Measurements from ENCODE around the gene GIT1. TPM values are rescaled to one million over a fixed set of nuclear protein-coding genes. Genes with fewer than 3 reads are reported as not detected.

Gene GIT1
- total RNA-seq, 6 experiments from 2014 or later: 24.1 to 29.7 (median 28.7) TPM

GRCh38 chr17:29611351-29612093, 22.1 kb upstream of the GIT1 start:
- Mint-ChIP-seq H3K27me3 (ENCODE audit: insufficient read depth) (peaks cover 7% of the 10 kb centered on the region; the same call in 1 of the 2 replicates), H3K4me3 (no peak overlapping the region), H3K4me1 (ENCODE audit: low read depth) (peaks cover 15% of the 10 kb centered on the region), H3K36me3 (ENCODE audit: low read depth) (no peaks in the 10 kb centered on the region), H3K27ac (no peak overlapping the region), H3K9me3 (no peaks in the 10 kb centered on the region)
- no peak for DNase-seq
- no peak for TF ChIP-seq CTCF (IDR thresholded peaks at IDR 0.05)

GRCh38 chr17:29610395-29610794, 20.9 kb upstream of the GIT1 start:
- no peak overlapping the region for H3K4me3 Mint-ChIP-seq
- no peak overlapping the region for H3K27ac Mint-ChIP-seq
- DNase-seq: no peak
- TF ChIP-seq CTCF (IDR thresholded peaks at IDR 0.05): no peak
- H3K9me3 Mint-ChIP-seq: no peaks in the 10 kb centered on the region
- no peaks in the 10 kb centered on the region for H3K36me3 Mint-ChIP-seq (ENCODE audit: low read depth)
- peaks cover 5% of the 10 kb centered on the region; the same call in 1 of the 2 replicates for H3K27me3 Mint-ChIP-seq (ENCODE audit: insufficient read depth)
- H3K4me1 Mint-ChIP-seq (ENCODE audit: low read depth): peaks cover 9% of the 10 kb centered on the region

GRCh38 chr17:29608986-29609385, 19.5 kb upstream of the GIT1 start:
- H3K27ac Mint-ChIP-seq: no peak overlapping the region
- H3K36me3 Mint-ChIP-seq (ENCODE audit: low read depth): no peaks in the 10 kb centered on the region
- no peak for DNase-seq
- H3K9me3 Mint-ChIP-seq: no peaks in the 10 kb centered on the region
- peaks cover 5% of the 10 kb centered on the region; the same call in 1 of the 2 replicates for H3K27me3 Mint-ChIP-seq (ENCODE audit: insufficient read depth)
- no peak for TF ChIP-seq CTCF (IDR thresholded peaks at IDR 0.05)
- H3K4me1 Mint-ChIP-seq (ENCODE audit: low read depth): no peaks in the 10 kb centered on the region
- no peak overlapping the region for H3K4me3 Mint-ChIP-seq

GRCh38 chr17:29607557-29608195, 18.2 kb upstream of the GIT1 start:
- H3K4me1 Mint-ChIP-seq (ENCODE audit: low read depth): no peaks in the 10 kb centered on the region
- H3K9me3 Mint-ChIP-seq: no peaks in the 10 kb centered on the region
- H3K27me3 Mint-ChIP-seq (ENCODE audit: insufficient read depth): peaks cover 5% of the 10 kb centered on the region; the same call in 1 of the 2 replicates
- H3K36me3 Mint-ChIP-seq (ENCODE audit: low read depth): no peaks in the 10 kb centered on the region
- no peak overlapping the region for H3K4me3 Mint-ChIP-seq
- TF ChIP-seq CTCF (IDR thresholded peaks at IDR 0.05): no peak
- DNase-seq: no peak
- no peak overlapping the region for H3K27ac Mint-ChIP-seq

- Mint-ChIP-seq H3K4me3 (no peak overlapping the region), H3K27me3 (ENCODE audit: insufficient read depth) (peaks cover 9% of the 10 kb centered on the region), H3K27ac (no peak overlapping the region), H3K4me1 (ENCODE audit: low read depth) (no peaks in the 10 kb centered on the region), H3K9me3 (no peaks in the 10 kb centered on the region), H3K36me3 (ENCODE audit: low read depth) (no peaks in the 10 kb centered on the region)
- TF ChIP-seq CTCF (IDR thresholded peaks at IDR 0.05): no peak
- DNase-seq: no peak
Measured at GRCh38 chr17:29603109-29603674, 13.7 kb upstream of the GIT1 start.
